ENCODE results near the gene HCCS.

- TF ChIP-seq CTCF (IDR thresholded peaks at IDR 0.05), result no peak
- TF ChIP-seq EZH2 (IDR thresholded peaks at IDR 0.05; ENCODE audit: borderline replicate concordance, insufficient read depth, low read depth, low read length, poor library complexity, severe bottlenecking), result no peak
Measured at GRCh38 chrX:11081511-11081910, 29.6 kb upstream of the HCCS start.
